Choroid plexus epithelial cell (primary cell): ENCODE data around the gene NR5A2.

ENCODE experiments used
- DNase-seq: peaks from one replicate; pipeline ENCODE4 v3.0.0-alpha.2; 2010; ENCODE audit warnings: low read depth
- H3K4me3 ChIP-seq: 2 replicates; pipeline ENCODE4 v1.5.1; 2011; ENCODE audit warnings: low read depth, mild to moderate bottlenecking, control low read depth, low read length, moderate library complexity
- TF ChIP-seq, protein P1 (sequence below): conservative IDR thresholded peaks from 2 replicates; pipeline ENCODE4 v1.5.1; 2011; ENCODE audit warnings: low read depth, mild to moderate bottlenecking, control low read depth, inconsistent platforms, low read length, moderate library complexity

NR5A2 gene

DNA sequence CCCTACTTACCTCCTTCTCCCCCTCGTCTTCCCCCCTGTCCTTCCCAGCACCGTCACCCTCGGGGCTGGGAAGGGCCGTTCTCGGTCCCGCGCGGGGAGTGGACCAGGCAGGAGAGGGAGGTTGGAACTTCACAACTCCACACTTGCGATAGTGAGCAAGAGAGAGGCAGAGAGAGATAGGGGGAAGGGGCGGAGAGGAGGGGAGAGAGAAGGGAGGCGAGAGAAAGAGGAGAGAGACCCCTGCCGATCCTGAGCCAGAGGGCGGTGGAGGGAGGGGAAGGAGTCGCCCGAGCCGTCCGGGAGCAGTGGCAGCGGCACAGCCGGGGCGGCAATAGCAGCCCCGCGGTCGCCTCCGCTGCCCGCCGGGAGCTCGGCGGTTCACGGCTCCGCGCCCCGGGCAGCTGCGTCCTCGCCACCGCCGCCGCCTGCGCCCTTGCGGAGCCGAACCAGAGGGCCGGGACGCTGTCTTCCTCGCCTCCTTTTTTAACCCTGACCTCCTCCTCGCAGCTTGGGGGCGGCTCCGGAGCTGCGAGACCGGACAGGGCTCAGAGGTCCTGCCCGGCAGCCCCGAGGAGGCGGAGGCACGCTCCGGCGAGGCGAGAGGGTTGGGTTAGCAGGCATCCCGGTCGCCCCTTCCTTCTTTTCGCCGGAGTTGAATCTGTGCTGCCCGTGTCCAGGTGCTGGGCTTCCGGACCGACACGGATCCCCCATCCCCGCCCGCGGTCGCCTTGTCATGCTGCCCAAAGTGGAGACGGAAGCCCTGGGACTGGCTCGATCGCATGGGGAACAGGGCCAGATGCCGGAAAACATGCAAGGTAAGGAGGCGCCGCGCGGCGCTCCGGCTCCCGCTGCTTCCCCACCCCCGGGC is 11.7 kb downstream of the NR5A2 start:
- TF ChIP-seq, protein P1, sequence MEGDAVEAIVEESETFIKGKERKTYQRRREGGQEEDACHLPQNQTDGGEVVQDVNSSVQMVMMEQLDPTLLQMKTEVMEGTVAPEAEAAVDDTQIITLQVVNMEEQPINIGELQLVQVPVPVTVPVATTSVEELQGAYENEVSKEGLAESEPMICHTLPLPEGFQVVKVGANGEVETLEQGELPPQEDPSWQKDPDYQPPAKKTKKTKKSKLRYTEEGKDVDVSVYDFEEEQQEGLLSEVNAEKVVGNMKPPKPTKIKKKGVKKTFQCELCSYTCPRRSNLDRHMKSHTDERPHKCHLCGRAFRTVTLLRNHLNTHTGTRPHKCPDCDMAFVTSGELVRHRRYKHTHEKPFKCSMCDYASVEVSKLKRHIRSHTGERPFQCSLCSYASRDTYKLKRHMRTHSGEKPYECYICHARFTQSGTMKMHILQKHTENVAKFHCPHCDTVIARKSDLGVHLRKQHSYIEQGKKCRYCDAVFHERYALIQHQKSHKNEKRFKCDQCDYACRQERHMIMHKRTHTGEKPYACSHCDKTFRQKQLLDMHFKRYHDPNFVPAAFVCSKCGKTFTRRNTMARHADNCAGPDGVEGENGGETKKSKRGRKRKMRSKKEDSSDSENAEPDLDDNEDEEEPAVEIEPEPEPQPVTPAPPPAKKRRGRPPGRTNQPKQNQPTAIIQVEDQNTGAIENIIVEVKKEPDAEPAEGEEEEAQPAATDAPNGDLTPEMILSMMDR, result no peak
- peak overlapping the region; percentile 47 for H3K4me3 ChIP-seq
- no peak for DNase-seq

DNA sequence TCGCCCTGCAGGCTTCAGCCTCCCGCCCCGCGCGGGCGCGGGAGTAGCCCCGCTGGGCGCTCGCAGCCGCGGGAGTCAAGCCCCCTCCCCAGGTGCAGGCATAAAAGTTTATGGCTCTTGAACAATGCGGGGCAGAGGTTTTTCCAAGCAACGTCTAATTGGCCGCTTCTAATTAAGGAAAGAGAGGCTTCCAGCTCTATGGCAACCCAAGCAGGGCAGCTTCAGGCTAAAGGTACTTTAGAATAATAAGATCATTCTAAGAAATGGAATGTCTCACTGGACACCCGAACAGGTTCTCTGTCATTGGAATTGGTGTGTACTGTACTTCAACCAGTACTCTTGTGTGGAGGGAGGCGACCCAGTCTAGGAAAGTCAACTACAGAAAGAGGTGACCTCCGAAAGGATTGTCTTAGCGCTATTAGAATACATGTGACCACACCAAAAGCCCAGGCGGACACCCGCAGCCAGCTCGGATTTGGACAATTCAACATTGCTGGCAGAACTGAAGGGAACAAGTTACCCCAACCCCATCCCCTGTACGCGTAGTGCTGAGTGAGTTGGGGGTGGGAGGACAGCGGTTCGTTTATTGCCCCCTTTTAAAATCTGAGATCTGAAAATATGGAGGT is 12.5 kb downstream of the NR5A2 start:
- TF ChIP-seq, protein P1, result no peak
- H3K4me3 ChIP-seq, result peak overlapping the region; percentile 47
- DNase-seq, result no peak

DNA sequence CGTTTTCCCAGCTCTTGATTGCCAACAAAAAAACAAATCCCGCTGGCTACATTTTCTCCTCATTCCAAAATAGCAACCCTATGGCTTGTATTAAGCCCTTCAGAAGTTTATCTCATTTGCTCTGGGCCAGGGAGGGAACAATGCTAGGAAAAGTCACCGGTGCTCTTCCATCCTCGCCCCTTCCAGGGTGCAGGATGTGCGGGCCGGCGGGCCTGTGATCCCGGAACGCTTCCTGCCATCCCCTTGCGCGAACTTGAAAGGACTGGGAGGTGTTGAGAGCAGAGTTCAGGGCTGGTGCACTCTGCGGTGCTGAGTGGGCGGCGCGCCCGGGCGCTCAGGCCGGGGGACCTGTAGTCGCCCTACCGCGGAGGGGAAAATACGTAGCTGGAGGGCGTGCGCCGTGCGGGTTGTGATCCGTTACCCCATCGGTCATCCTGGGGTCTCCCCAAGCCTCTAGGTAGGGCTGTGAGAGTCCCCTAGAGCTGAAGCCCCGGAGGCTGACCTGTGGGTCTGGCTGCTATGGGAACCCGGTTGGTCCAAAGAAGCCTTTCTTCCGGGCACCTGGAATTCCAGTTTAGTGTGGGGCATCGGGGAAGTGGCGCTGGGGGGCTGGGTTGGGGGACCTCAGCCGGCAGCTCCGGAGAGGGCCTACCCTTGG is 13.1 kb downstream of the NR5A2 start:
- peak overlapping the region; percentile 24 for H3K4me3 ChIP-seq
- peak; percentile 48 for DNase-seq
- TF ChIP-seq, protein P1, result no peak

DNA sequence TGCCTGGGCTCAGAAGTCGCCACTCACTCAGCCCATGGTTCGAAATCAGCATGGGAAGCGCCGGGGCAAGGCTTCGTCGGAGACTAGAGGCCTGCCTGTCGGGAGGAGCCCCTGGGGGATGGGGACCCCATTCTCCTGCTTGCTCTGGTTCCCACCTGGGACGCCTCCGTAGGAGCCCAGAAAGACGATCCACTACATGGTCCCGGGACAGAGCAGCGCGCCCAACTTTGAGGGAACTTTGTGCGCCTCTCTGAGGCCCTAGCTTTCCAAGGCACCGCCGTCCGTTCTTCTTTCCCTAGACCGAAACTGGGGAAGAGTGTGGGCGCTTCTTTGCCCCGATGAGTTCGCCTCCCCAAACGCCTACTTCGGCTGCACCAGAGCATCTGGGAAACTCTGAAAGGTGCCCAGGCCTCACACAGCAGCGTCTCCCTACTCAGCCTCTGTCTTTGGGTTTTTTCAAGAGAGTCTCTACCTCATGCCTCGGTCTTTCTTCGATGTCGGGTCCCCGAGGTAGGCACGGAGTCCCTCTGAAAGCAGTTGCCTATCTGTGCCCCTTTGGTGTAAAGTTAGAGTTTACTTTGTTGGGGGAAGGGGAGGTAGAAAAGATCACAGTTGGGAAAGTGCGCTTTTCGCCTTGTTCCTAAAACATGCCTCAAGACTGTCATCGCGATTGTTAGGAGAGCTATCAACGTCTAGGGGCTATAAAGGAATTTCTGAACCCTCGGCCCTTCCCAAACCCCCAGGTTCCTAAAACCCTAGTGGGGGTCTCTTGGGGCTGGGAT is 14.0 kb downstream of the NR5A2 start:
- no peak for DNase-seq
- no peak overlapping the region for H3K4me3 ChIP-seq
- TF ChIP-seq, protein P1, result no peak

DNA sequence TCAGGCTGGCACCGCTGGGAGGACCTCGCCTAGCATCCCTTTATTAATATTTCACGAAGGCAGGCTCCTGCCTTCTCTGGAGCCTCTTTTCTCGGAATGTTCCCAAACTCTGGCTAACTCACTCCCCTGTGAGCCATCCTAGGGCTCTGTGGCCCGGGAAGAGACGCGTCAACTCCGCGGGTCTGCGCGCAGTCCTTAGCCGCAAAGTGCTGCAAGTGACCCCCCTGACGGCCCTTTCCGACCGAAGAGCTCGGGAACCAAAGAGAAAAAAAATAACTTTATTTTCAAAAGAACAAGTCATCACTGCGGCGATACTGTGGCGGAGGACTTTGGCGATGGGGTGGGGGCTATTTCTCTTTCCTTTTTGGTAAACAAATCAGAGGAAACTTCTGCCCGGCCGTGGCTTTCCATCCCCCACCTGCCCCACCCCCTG is 14.6 kb downstream of the NR5A2 start:
- TF ChIP-seq, protein P1, result no peak
- DNase-seq, result no peak
- peak overlapping the region; percentile 49 for H3K4me3 ChIP-seq

DNA sequence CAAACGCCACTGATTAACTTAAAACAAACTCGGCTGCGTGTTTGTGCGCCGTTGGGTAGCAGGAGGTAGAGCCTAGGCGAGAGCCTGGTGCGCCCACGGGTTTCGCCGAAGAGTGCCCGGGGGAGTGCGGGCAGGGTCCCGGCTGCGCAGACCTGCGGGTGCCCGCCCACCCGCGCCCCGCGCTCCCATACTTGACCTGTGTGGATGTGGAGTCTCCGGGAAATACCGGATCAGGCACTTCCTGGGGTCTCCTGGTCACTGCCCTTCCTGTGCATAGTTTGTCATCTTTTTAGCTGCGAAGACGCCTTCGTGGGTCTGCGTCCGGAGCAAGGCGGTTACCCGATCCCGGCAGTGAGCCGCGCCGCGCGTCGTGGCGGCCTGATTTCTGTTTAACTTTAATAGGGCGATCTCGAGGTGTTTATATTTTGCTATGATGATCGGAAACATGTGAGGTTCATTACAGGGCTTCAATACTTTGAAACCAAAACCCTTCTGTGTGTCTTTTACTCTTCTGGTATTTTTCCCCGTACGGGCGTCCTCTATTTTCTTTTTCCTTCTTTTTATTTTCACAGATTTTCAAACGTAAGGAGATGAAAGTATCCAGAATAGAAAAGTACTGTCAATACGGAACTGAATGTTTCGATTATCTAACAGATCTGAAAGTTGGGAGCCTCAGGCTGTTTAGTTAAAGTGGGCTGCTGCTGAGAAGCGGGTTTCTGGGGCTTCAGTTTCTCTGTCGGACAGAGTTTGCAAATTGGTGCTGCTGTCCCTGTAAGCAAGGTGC is 15.2 kb downstream of the NR5A2 start:
- peak overlapping the region; percentile 49 for H3K4me3 ChIP-seq
- TF ChIP-seq, protein P1, result no peak
- no peak for DNase-seq
